HepG2 (cell line): ENCODE measurements around the gene GPR152. TPM values are rescaled to one million over a fixed set of nuclear protein-coding genes. Genes with fewer than 3 reads are reported as not detected.

ENCODE experiments used
- ARHGAP35 ChIP-seq: sonication (generic); formaldehyde crosslinking; IDR thresholded peaks from 2 replicates; pipeline ENCODE4 v1.9.0; 2022; ENCODE audit warnings: mild to moderate bottlenecking, inconsistent platforms, moderate library complexity, missing genetic modification reagents, borderline replicate concordance
- CREM ChIP-seq, 2 experiments: sonication (generic) in 1 of 2; formaldehyde crosslinking in 1 of 2; IDR thresholded peaks; 2 replicates each; pipeline versions ENCODE4 v1.4.0 to v1.6.1; 2016 to 2020; ENCODE audit warnings: antibody characterized with exemption in 1 of 2, mild to moderate bottlenecking in 1 of 2, missing genetic modification reagents in 1 of 2
- ETV5 ChIP-seq: IDR thresholded peaks from 2 replicates; pipeline ENCODE4 v1.6.1; 2018; ENCODE audit warnings: missing biosample characterization, missing genetic modification reagents, inconsistent platforms, borderline replicate concordance
- HOXA5 ChIP-seq: sonication (generic); formaldehyde crosslinking; IDR thresholded peaks from 2 replicates; pipeline ENCODE4 v1.4.0; 2020; ENCODE audit warnings: missing genetic modification reagents
- KAT8 ChIP-seq: IDR thresholded peaks from 2 replicates; pipeline ENCODE4 v1.6.1; 2016; ENCODE audit warnings: missing genetic modification reagents, missing compliant biosample characterization
- MIXL1 ChIP-seq: IDR thresholded peaks from 2 replicates; pipeline ENCODE4 v1.6.1; 2016
- SALL2 ChIP-seq: sonication (generic); formaldehyde crosslinking; IDR thresholded peaks from 2 replicates; pipeline ENCODE4 v1.8.1; 2023; ENCODE audit warnings: mild to moderate bottlenecking, missing genetic modification reagents, inconsistent platforms
- SCMH1 ChIP-seq: sonication (generic); formaldehyde crosslinking; IDR thresholded peaks from 2 replicates; pipeline ENCODE4 v1.9.0; 2021; ENCODE audit warnings: missing genetic modification reagents, mild to moderate bottlenecking, borderline replicate concordance
- SOX5 ChIP-seq: IDR thresholded peaks from 2 replicates; pipeline ENCODE4 v1.6.1; 2016; ENCODE audit warnings: borderline replicate concordance
- SP2 ChIP-seq: sonication (generic); formaldehyde crosslinking; IDR thresholded peaks from 2 replicates; pipeline ENCODE4 v1.5.1; 2020; ENCODE audit warnings: mild to moderate bottlenecking, missing genetic modification reagents
- ZFP62 ChIP-seq: sonication (generic); formaldehyde crosslinking; IDR thresholded peaks from 2 replicates; pipeline ENCODE4 v1.4.0; 2020; ENCODE audit warnings: missing genetic modification reagents
- ZNF333 ChIP-seq: sonication (generic); formaldehyde crosslinking; IDR thresholded peaks from 2 replicates; pipeline ENCODE4 v1.4.0; 2020; ENCODE audit warnings: mild to moderate bottlenecking, missing genetic modification reagents, borderline replicate concordance
- ZNF350 ChIP-seq: sonication (generic); formaldehyde crosslinking; IDR thresholded peaks from 2 replicates; pipeline ENCODE4 v1.4.0; 2020; ENCODE audit warnings: mild to moderate bottlenecking, low read depth, missing genetic modification reagents, borderline replicate concordance
- ZNF44 ChIP-seq: sonication (generic); formaldehyde crosslinking; IDR thresholded peaks from 2 replicates; pipeline ENCODE4 v1.5.1; 2020; ENCODE audit warnings: mild to moderate bottlenecking, missing genetic modification reagents
- polyA plus RNA-seq, 8 experiments: library from polyadenylated mRNA; depleted of rRNA in 3 of 8; stranded (reverse) in 7 of 8; unstranded in 1 of 8; fragments of >200 nt; fragmentation: Illumina TruSeq in 4 of 8; extraction: Trizol in 4 of 8; gene quantifications; 2 replicates each; pipeline versions ENCODE4 v1.2.1 to v1.2.3, GENCODE V29; 2011 to 2016; ENCODE audit warnings: low read depth in 4 of 8, missing spikeins in 1 of 8, mixed read lengths in 1 of 8; ENCODE audit not compliant: insufficient read depth in 1 of 8
- total RNA-seq, 5 experiments: library from RNA; depleted of rRNA; stranded (reverse); fragments of >200 nt; fragmentation: Illumina TruSeq; extraction: Trizol; gene quantifications; 2 replicates each; pipeline ENCODE4 v1.2.3, GENCODE V29; 2016; ENCODE audit warnings: low read depth in 1 of 5
- TF ChIP-seq, protein P1 (sequence below): sonication (generic); formaldehyde crosslinking; IDR thresholded peaks from 2 replicates; pipeline ENCODE4 v1.4.0; 2020; ENCODE audit warnings: missing genetic modification reagents
- TF ChIP-seq, protein P2 (sequence below): sonication (generic); formaldehyde crosslinking; IDR thresholded peaks from 2 replicates; pipeline ENCODE4 v1.8.1; 2023; ENCODE audit warnings: mild to moderate bottlenecking, missing genetic modification reagents
- TF ChIP-seq, protein P3 (sequence below): conservative IDR thresholded peaks from 2 replicates; pipeline ENCODE4 v1.6.1; 2018; ENCODE audit warnings: missing genetic modification reagents
- TF ChIP-seq, protein P4 (sequence below): sonication (generic); formaldehyde crosslinking; IDR thresholded peaks from 2 replicates; pipeline ENCODE4 v1.8.0; 2022; ENCODE audit warnings: mild to moderate bottlenecking, missing genetic modification reagents
- TF ChIP-seq, protein P5 (sequence below): sonication (generic); formaldehyde crosslinking; IDR thresholded peaks from 2 replicates; pipeline ENCODE4 v1.8.1; 2023; ENCODE audit warnings: mild to moderate bottlenecking, moderate library complexity, missing genetic modification reagents
- TF ChIP-seq, protein P6 (sequence below): sonication (generic); formaldehyde crosslinking; IDR thresholded peaks from 2 replicates; pipeline ENCODE4 v1.5.0; 2020; ENCODE audit warnings: mild to moderate bottlenecking, missing genetic modification reagents

GPR152 gene
- total and polyA plus RNA-seq, 2 of the 13 experiments (the other 11 are each of a cell fraction or from before 2014, with no cell fraction given): not detected

DNA sequence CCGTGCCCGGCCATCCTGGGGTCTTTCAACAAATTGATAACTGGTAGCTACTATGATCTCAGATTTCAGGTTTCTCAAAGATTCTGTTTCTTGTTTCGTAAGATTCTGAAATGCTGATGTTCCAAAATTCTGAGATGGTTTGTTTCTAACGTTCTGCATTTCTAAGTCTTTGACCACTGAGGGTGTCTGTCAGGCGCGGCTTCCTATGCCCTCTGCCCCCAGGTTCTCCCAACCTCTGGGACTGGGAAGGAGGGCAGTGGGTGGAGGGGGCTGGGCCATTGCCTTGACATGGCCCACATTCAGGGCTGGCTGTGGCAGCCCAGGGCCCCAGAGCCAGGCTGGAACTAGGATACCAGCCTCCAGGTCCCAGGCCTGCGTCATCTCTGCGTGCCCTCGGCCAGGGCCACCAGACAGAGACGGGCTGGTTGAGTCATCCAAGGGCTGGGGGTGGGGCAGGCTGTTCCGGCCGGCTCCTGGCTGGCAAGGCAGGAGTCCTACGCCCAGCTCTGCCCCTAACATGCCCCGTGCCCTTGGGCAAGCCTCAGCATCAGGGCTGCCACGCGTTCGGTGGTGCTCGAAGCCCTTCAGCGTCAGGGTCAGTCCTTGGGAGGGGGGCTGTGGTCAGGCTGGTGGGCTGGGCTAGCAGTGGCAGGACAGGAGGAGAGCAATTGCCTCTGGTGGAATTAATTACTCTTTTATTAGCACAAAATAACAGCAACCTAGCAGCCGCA lies 11.3 kb upstream of the GPR152 start (continued):
- TF ChIP-seq, protein P1, sequence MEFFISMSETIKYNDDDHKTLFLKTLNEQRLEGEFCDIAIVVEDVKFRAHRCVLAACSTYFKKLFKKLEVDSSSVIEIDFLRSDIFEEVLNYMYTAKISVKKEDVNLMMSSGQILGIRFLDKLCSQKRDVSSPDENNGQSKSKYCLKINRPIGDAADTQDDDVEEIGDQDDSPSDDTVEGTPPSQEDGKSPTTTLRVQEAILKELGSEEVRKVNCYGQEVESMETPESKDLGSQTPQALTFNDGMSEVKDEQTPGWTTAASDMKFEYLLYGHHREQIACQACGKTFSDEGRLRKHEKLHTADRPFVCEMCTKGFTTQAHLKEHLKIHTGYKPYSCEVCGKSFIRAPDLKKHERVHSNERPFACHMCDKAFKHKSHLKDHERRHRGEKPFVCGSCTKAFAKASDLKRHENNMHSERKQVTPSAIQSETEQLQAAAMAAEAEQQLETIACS (CRISPR knock-in tag): no peak
- no peak for TF ChIP-seq SP2 (CRISPR knock-in tag)
- peak; percentile 86 for TF ChIP-seq CREM (IDR thresholded peaks at IDR 0.05)
- no peak for TF ChIP-seq CREM (CRISPR knock-in tag; IDR thresholded peaks at IDR 0.05)
- TF ChIP-seq, protein P2, sequence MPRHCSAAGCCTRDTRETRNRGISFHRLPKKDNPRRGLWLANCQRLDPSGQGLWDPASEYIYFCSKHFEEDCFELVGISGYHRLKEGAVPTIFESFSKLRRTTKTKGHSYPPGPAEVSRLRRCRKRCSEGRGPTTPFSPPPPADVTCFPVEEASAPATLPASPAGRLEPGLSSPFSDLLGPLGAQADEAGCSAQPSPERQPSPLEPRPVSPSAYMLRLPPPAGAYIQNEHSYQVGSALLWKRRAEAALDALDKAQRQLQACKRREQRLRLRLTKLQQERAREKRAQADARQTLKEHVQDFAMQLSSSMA (CRISPR knock-in tag): no peak
- TF ChIP-seq ZNF350: 0 out of 2 replicates have a peak, but pooled peaks have one; percentile 35
- TF ChIP-seq ZFP62 (CRISPR knock-in tag): no peak
- TF ChIP-seq, protein P3, sequence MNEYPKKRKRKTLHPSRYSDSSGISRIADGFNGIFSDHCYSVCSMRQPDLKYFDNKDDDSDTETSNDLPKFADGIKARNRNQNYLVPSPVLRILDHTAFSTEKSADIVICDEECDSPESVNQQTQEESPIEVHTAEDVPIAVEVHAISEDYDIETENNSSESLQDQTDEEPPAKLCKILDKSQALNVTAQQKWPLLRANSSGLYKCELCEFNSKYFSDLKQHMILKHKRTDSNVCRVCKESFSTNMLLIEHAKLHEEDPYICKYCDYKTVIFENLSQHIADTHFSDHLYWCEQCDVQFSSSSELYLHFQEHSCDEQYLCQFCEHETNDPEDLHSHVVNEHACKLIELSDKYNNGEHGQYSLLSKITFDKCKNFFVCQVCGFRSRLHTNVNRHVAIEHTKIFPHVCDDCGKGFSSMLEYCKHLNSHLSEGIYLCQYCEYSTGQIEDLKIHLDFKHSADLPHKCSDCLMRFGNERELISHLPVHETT: no peak
- TF ChIP-seq, protein P4, sequence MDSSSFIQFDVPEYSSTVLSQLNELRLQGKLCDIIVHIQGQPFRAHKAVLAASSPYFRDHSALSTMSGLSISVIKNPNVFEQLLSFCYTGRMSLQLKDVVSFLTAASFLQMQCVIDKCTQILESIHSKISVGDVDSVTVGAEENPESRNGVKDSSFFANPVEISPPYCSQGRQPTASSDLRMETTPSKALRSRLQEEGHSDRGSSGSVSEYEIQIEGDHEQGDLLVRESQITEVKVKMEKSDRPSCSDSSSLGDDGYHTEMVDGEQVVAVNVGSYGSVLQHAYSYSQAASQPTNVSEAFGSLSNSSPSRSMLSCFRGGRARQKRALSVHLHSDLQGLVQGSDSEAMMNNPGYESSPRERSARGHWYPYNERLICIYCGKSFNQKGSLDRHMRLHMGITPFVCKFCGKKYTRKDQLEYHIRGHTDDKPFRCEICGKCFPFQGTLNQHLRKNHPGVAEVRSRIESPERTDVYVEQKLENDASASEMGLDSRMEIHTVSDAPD (CRISPR knock-in tag): no peak
- TF ChIP-seq ETV5: peak; percentile 60
- no peak for TF ChIP-seq ZNF44 (CRISPR knock-in tag)
- TF ChIP-seq SCMH1 (CRISPR knock-in tag): no peak
- TF ChIP-seq SOX5: peak; percentile 42; the same call in 1 of the 2 replicates
- TF ChIP-seq MIXL1 (CRISPR knock-in tag): peak; percentile 7; the same call in 1 of the 2 replicates
- 0 out of 2 replicates have a peak, but pooled peaks have one; percentile 28 for TF ChIP-seq SALL2 (CRISPR knock-in tag)
- 0 out of 2 replicates have a peak, but pooled peaks have one; percentile 24 for TF ChIP-seq ZNF333
- TF ChIP-seq HOXA5 (CRISPR knock-in tag): no peak
- TF ChIP-seq ARHGAP35 (CRISPR knock-in tag): 0 out of 2 replicates have a peak, but pooled peaks have one; percentile 22
- TF ChIP-seq, protein P5, sequence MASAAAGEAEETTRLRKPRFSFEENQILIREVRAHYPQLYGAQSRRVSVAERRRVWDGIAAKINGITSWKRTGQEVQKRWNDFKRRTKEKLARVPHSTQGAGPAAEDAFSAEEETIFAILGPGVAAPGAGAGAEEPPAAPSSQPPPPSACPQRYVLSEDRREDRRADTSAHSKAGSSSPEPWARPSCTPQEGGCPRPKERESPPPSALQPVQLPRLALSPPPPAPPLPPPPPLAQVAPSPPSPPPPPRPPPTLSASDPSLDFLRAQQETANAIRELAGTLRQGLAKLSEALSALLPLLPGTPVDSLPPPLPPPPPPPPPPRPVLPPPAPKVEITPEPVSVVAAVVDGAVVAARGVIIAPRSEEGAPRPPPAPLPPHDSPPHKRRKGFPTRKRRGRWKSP (CRISPR knock-in tag): peak; percentile 81; the same call in 1 of the 2 replicates
- TF ChIP-seq, protein P6, sequence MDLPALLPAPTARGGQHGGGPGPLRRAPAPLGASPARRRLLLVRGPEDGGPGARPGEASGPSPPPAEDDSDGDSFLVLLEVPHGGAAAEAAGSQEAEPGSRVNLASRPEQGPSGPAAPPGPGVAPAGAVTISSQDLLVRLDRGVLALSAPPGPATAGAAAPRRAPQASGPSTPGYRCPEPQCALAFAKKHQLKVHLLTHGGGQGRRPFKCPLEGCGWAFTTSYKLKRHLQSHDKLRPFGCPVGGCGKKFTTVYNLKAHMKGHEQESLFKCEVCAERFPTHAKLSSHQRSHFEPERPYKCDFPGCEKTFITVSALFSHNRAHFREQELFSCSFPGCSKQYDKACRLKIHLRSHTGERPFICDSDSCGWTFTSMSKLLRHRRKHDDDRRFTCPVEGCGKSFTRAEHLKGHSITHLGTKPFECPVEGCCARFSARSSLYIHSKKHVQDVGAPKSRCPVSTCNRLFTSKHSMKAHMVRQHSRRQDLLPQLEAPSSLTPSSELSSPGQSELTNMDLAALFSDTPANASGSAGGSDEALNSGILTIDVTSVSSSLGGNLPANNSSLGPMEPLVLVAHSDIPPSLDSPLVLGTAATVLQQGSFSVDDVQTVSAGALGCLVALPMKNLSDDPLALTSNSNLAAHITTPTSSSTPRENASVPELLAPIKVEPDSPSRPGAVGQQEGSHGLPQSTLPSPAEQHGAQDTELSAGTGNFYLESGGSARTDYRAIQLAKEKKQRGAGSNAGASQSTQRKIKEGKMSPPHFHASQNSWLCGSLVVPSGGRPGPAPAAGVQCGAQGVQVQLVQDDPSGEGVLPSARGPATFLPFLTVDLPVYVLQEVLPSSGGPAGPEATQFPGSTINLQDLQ (CRISPR knock-in tag): peak; percentile 39; the same call in 1 of the 2 replicates
- TF ChIP-seq KAT8 (CRISPR knock-in tag): peak; percentile 46; the same call in 1 of the 2 replicates
